Muscle layer of duodenum (tissue), 2 donors: ENCODE results near the gene BTBD9.

Experiments
- H3K27ac ChIP-seq: one replicate; pipeline ENCODE4 v1.7.0; 2013; ENCODE audit warnings: mild to moderate bottlenecking, low read length
- H3K27me3 ChIP-seq: one replicate; pipeline ENCODE4 v1.7.0; 2013; ENCODE audit warnings: low read depth, mild to moderate bottlenecking, control low read depth, low read length
- H3K36me3 ChIP-seq, 2 donors: one replicate each; pipeline ENCODE4 v1.7.0; 2013; ENCODE audit warnings: low read length in 2 of 2, control low read depth in 1 of 2, mild to moderate bottlenecking in 1 of 2; ENCODE audit not compliant: insufficient read depth in 2 of 2, control insufficient read depth in 1 of 2
- H3K4me1 ChIP-seq, 2 donors: one replicate each; pipeline ENCODE4 v1.7.0; 2013; ENCODE audit warnings: low read length in 2 of 2, mild to moderate bottlenecking in 2 of 2, control low read depth in 1 of 2, moderate library complexity in 1 of 2; ENCODE audit not compliant: insufficient read depth in 2 of 2, control insufficient read depth in 1 of 2
- H3K4me3 ChIP-seq, 2 donors: one replicate each; pipeline ENCODE4 v1.7.0; 2013; ENCODE audit warnings: low read length in 2 of 2, low read depth in 1 of 2, mild to moderate bottlenecking in 1 of 2
- H3K9me3 ChIP-seq, 2 donors: one replicate each; pipeline ENCODE4 v1.7.0; 2013; ENCODE audit warnings: low read length in 2 of 2, control low read depth in 1 of 2, mild to moderate bottlenecking in 1 of 2; ENCODE audit not compliant: control insufficient read depth in 1 of 2
- donor health status: healthy.

Gene BTBD9

DNA sequence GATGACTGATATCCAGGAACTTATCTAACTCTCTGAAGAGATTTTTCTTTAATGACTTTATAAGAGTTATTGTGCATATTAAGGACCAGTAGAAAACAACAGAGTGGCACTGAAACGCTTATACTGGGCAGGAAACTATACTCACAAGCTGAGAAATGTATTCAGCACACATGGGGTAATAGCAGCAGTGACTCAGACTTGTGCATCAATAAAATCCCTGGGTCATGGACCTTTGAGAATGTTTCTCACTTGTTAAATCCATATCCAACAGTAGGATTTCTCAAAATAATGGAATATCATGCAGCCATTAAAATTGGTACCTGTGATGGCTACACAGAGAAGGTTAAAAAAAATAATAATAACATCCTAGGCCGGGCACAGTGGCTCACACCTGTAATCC lies 219.5 kb downstream of the BTBD9 start:
- Histone ChIP-seq H3K27ac (no peak overlapping the region), H3K4me1 (no peaks in the 10 kb centered on the region), H3K36me3 (no peaks in the 10 kb centered on the region), H3K4me3 (no peak overlapping the region), H3K27me3 (no peaks in the 10 kb centered on the region), H3K9me3 (no peaks in the 10 kb centered on the region)

DNA sequence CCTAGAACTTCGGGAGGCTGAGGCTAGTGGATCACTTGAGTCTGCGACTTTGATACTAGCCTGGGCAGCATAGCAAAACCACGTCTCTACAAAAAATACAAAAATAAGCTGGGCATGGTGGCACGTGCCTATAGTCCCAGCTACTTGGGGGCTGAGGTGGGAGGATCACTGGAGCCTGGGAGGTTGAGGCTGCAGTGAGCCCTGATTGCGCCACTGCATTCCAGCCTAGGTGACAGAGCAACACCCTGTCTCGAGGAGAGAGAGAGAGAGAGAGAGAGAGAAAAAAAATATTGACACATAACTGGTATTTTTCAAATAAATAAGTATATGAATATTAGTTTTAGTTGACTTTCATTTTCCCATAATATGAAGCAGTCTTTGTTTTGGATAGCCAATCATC lies 222.2 kb downstream of the BTBD9 start:
- H3K27ac ChIP-seq: no peak overlapping the region
- H3K27me3 ChIP-seq: no peaks in the 10 kb centered on the region
- no peak overlapping the region for H3K4me3 ChIP-seq
- no peaks in the 10 kb centered on the region for H3K9me3 ChIP-seq
- no peaks in the 10 kb centered on the region for H3K4me1 ChIP-seq
- no peaks in the 10 kb centered on the region for H3K36me3 ChIP-seq

DNA sequence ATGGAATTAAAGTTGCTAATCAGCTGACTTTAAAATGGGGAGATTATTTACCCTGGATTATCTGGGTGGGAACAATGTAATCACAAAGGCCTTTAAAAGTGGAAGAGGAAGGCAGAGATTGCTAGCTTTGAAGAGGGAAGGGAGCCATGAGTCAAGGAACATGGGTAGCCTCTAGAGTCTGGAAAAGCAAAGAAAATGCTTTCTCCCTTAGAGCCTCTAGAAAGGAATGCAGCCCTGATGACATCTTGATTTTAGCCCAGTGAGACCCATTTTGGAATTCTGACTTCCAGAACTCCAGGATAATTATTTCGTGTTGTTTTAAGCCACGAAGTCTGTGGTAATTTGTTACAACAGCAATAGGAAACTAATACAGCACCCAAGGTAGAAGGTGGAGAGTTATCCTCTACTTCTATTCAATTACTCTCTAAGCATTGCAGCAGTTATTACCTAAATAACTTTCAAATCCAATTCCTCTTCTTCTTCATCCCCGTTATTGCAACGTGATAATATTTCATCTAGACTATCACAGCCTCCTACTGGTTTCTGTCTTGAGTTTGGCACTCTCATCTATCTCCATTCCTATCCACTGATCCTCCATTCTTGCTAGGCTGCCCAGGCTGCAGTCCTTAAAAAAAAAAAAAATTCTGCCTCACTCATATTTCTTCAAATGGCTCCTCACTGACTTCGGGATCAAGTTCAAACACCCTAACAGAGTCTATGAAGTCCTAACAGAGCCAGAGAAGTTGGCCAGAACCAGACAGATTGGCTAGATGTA lies 224.3 kb downstream of the BTBD9 start:
- no peaks in the 10 kb centered on the region for H3K9me3 ChIP-seq
- no peak overlapping the region for H3K4me3 ChIP-seq
- no peaks in the 10 kb centered on the region for H3K4me1 ChIP-seq
- H3K36me3 ChIP-seq: no peaks in the 10 kb centered on the region
- no peaks in the 10 kb centered on the region for H3K27me3 ChIP-seq
- H3K27ac ChIP-seq: no peak overlapping the region

DNA sequence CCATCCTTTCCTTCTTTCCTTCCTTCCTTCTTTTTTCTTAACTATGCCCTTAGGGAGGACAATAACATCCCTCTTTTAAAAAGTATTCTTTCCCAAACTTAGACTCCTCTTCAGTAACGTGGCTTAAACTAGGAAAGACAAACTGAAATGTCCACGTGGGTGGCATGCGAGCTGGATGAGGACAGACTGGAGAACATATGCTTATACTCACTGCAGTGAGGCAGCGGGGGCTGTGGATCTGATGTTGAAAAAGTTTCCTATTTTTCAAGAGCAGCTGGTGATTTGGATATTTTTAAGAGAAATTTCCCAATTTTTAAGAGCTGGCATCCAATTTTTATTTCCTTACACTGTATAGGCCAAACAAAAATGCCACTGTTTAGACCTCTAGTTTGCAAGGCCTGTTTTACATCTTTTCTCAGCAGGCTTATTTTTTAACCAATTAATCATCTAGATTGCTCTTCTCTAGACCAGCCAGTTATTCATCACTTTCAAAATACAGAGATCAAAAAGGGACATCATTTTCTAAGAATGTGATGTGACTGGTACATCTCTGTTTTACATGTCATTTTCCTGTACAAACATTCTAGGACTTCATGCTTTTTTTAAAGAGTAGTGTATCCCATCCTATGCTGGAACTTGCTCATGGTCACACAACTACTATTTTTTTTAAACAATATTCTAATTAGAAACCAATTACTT lies 226.5 kb downstream of the BTBD9 start:
- H3K36me3 ChIP-seq: no peaks in the 10 kb centered on the region
- H3K27me3 ChIP-seq: no peaks in the 10 kb centered on the region
- H3K27ac ChIP-seq: no peak overlapping the region
- H3K4me3 ChIP-seq: no peak overlapping the region
- no peaks in the 10 kb centered on the region for H3K9me3 ChIP-seq
- no peaks in the 10 kb centered on the region for H3K4me1 ChIP-seq

DNA sequence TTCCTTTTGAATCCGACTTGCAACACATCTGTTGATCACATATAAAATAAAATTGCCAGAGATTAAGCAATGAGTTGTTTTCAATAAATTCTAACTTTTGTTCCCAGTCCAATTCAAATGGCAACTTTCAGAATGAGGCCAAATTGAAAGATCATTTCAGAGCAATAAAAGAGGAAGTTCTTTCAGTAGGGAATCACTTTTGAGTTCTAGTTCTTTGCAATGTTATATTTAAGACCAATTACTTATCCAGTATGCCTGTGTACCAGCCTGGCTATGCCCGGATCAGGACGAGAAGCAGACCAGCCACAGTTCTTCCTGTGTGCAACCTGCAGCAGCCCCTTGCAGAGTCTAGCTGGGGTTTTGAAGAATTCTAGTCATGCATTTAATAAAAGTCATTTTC lies 232.5 kb downstream of the BTBD9 start:
- Histone ChIP-seq H3K36me3 (no peaks in the 10 kb centered on the region), H3K4me1 (peaks cover 10 to 11% of the 10 kb centered on the region in 2 donors), H3K9me3 (no peaks in the 10 kb centered on the region), H3K27me3 (no peaks in the 10 kb centered on the region), H3K4me3 (no peak overlapping the region), H3K27ac (no peak overlapping the region)

DNA sequence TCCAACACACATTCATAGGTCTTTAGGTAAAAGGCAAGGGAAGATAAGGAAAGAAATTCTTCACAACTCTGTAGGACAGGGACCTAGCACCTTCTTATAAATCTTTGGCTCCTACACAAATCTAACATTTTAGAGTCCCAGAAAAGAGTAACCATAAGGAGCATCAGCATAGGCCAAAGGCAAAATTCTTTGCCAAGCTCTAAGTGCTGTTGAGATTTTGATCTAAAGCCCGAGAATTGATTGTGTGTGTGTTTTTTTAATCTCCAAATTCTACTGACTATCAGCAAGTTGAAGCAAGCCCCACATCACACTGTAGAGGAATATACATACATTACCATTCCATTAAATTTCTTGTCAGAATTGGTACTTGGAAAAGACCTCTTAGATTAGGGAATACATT lies 233.6 kb downstream of the BTBD9 start:
- Histone ChIP-seq H3K36me3 (no peaks in the 10 kb centered on the region), H3K27ac (no peak overlapping the region), H3K9me3 (no peaks in the 10 kb centered on the region), H3K4me1 (peaks cover 10 to 11% of the 10 kb centered on the region in 2 donors), H3K4me3 (no peak overlapping the region), H3K27me3 (no peaks in the 10 kb centered on the region)

DNA sequence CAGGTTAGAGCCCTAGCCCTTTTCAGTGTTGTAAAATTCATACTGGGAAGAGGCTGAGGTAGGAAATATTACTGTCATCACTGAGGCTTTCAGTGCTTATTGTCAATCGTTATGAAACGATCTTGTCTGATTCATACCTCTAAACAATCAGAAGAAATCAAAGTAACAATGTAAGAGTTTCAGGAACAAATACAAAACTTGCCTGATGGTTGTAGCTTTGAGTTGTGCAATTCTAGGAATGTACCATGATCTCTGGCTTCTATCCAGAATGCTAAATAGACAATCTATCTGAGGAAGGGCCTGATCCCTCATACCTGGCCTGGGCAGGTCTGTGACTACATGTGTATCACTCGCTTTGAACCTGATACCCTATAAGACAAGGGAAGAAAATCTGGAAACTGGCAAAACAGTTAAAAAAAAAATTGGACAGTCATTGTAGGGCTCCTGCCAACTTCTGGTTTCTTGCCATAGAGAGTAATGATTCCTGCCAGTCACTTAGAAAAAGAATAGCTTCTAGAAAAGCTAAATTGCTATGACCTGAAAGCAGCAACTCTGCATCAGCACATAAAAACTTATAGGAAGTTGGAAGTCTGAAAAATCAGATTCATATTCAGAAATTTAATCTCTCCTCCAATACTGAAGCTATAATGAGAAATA lies 234.7 kb downstream of the BTBD9 start:
- H3K27me3 ChIP-seq: no peaks in the 10 kb centered on the region
- H3K9me3 ChIP-seq: no peaks in the 10 kb centered on the region
- peaks cover 10 to 11% of the 10 kb centered on the region in 2 donors for H3K4me1 ChIP-seq
- H3K4me3 ChIP-seq: no peak overlapping the region
- no peak overlapping the region for H3K27ac ChIP-seq
- H3K36me3 ChIP-seq: no peaks in the 10 kb centered on the region

DNA sequence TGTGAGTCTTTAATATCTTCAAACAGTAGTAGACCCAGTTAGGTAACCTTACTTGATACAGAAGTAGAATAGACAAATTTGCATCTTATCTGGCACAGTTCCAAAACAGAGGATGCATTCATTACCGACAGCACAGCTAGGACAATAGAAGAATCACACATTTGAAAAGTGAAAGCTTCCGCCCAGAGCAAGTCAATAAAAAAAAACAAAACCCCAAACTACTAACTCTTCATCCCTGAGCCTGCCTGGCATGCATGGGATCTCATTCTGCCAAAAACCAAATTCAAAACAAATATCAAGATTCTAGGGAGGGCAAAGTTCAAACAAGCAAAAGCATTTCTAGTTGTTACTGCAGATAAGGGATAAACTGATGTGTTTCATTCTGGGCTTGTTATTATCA lies 235.4 kb downstream of the BTBD9 start:
- Histone ChIP-seq H3K36me3 (no peaks in the 10 kb centered on the region), H3K9me3 (no peaks in the 10 kb centered on the region), H3K4me3 (no peak overlapping the region), H3K27me3 (no peaks in the 10 kb centered on the region), H3K27ac (no peak overlapping the region), H3K4me1 (peaks cover 10 to 11% of the 10 kb centered on the region in 2 donors)

DNA sequence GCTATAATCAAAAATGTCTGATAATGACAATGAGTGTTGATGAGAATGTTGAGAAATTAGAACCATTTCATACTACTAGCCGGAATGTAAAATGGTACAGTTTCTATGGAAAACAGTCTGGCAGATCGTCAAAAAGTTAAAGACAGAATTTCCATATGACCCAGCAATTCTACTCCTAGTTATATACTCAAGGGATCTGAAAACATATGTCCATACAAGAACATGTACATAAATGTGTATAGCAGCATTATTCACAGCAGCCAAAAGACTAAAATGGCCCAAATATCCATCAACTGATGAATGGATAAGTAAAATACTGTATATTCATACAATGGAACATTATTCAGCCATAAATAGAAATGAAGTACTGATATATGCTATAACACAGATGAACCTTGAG lies 236.2 kb downstream of the BTBD9 start:
- H3K4me3 ChIP-seq: no peak overlapping the region
- H3K9me3 ChIP-seq: no peaks in the 10 kb centered on the region
- no peaks in the 10 kb centered on the region for H3K27me3 ChIP-seq
- H3K36me3 ChIP-seq: no peaks in the 10 kb centered on the region
- H3K27ac ChIP-seq: no peak overlapping the region
- H3K4me1 ChIP-seq: peaks cover 10 to 11% of the 10 kb centered on the region in 2 donors

DNA sequence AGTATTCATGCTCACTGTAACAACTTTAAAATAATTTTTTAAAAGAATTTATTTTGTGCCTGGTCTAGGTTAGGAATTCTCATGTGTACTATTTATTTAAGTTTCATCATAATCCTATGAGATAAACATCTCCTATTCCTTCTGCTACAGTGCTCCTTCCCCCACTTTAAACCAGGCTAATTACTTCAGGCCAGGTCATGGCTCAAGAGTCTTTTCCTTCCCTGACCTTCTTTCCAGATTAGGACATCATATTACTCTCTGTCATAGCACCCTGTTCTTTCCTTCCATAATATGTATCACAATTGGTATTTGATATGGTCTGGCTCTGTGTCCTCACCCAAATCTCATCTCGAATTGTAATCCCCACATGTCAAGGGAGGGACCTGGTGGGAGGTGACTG lies 239.0 kb downstream of the BTBD9 start:
- Histone ChIP-seq H3K9me3 (no peaks in the 10 kb centered on the region), H3K27ac (no peak overlapping the region), H3K27me3 (no peaks in the 10 kb centered on the region), H3K4me1 (peaks cover 10 to 11% of the 10 kb centered on the region in 2 donors), H3K4me3 (no peak overlapping the region), H3K36me3 (no peaks in the 10 kb centered on the region)

DNA sequence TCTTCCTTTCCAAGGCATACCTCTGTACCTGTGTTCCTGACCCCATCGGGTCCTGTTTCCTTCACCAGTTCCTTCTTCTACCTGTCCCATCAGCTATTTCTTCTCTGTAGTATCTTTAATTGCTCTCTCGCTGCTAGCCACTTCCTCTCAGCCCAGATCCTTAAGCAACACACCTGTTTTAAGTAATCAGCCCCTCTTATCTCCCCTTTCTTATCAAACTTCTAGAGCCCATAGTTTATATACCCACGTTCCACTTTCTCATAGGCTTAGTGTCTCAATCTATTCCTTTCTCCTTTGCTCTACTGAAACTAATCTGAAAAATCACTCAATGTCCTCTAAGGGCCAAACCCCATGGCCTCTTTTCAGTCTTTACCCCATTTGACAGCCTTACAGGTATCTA lies 239.6 kb downstream of the BTBD9 start:
- no peaks in the 10 kb centered on the region for H3K36me3 ChIP-seq
- H3K9me3 ChIP-seq: no peaks in the 10 kb centered on the region
- peaks cover 7 to 10% of the 10 kb centered on the region in 2 donors for H3K4me1 ChIP-seq
- no peak overlapping the region for H3K27ac ChIP-seq
- H3K27me3 ChIP-seq: no peaks in the 10 kb centered on the region
- no peak overlapping the region for H3K4me3 ChIP-seq
